Gastrocnemius medialis (tissue), 4 donors: ENCODE results near the gene SLC22A4. TPM values are rescaled to one million over a fixed set of nuclear protein-coding genes. Genes with fewer than 3 reads are reported as not detected.

ENCODE experiments used
- ATAC-seq, 2 donors: fragments of 150-250 bp; one replicate each; pipeline ENCODE4 v1.9.1; 2016
- DNase-seq, 2 donors: peaks; one replicate each; pipeline ENCODE4 v3.0.0-alpha.2; 2019
- H3K27ac ChIP-seq, 4 donors: fragments of 200-600 bp; sonication (generic); 1 replicate in 1 of 4; 2 replicates in 3 of 4; pipeline ENCODE4 v1.5.1; 2016 to 2018; ENCODE audit warnings: mild to moderate bottlenecking in 2 of 4, moderate library complexity in 1 of 4
- H3K27me3 ChIP-seq, 3 donors: fragments of 200-600 bp; sonication (generic) in 2 of 3; 1 replicate in 1 of 3; 2 replicates in 2 of 3; pipeline versions ENCODE4 v1.5.1 to v1.6.0; 2016 to 2019; ENCODE audit warnings: mild to moderate bottlenecking in 1 of 3, moderate library complexity in 1 of 3
- H3K36me3 ChIP-seq, 2 donors: fragments of 200-600 bp; sonication (generic) in 1 of 2; one replicate each; pipeline ENCODE4 v1.5.1; 2017 to 2018
- H3K4me1 ChIP-seq, 2 donors: fragments of 200-600 bp; sonication (generic) in 1 of 2; one replicate each; pipeline ENCODE4 v1.5.1; 2016 to 2017; ENCODE audit warnings: mild to moderate bottlenecking in 2 of 2
- H3K4me3 ChIP-seq, 4 donors: fragments of 200-600 bp; sonication (generic) in 3 of 4; 1 replicate in 1 of 4; 2 replicates in 3 of 4; pipeline ENCODE4 v1.5.1; 2016 to 2019; ENCODE audit warnings: mild to moderate bottlenecking in 2 of 4
- H3K9me3 ChIP-seq, 3 donors: fragments of 200-600 bp; sonication (generic) in 2 of 3; 1 replicate in 1 of 3; 2 replicates in 2 of 3; pipeline ENCODE4 v1.5.1; 2016 to 2019
- CTCF ChIP-seq, 5 experiments: fragments of 450-650 bp in 3 of 5; fragments of 200-600 bp in 2 of 5; sonication (generic) in 2 of 5; IDR thresholded peaks in 4 of 5; conservative IDR thresholded peaks in 1 of 5; 1 replicate in 4 of 5; 2 replicates in 1 of 5; pipeline ENCODE4 v1.5.1; 2016 to 2019; ENCODE audit warnings: antibody characterized with exemption in 5 of 5, mild to moderate bottlenecking in 3 of 5, moderate library complexity in 3 of 5
- POLR2A ChIP-seq, 2 donors: fragments of 450-650 bp; IDR thresholded peaks; one replicate each; pipeline ENCODE4 v1.6.1; 2017; ENCODE audit warnings: antibody characterized with exemption in 2 of 2, mild to moderate bottlenecking in 2 of 2, moderate library complexity in 2 of 2
- in situ Hi-C, 4 donors: fragments of 200-750 bp; cut with MboI; loops; one replicate each; pipeline versions ENCODE4 v1.15.0 to v1.8.0; 2017; ENCODE audit warnings: low sequenced_read_pairs in 4 of 4
- intact Hi-C: fragments of 100-400 bp; cut with DNase I; formaldehyde crosslinking; loops from one replicate; pipeline ENCODE4 v1.15.1; 2023; ENCODE audit warnings: low total_unique reads
- microRNA-seq, 2 donors: library from miRNA; unstranded; fragments of <30 nt; microRNA quantifications; one replicate each; pipeline ENCODE4, GENCODE V29; 2016; ENCODE audit warnings: borderline replicate concordance in 2 of 2
- total RNA-seq, 4 donors: library from RNA; depleted of rRNA; stranded (reverse); fragments of >200 nt; gene quantifications; one replicate each; pipeline versions ENCODE4 v1.1.0 to v1.2.3, GENCODE V29; 2016

Gene SLC22A4
- total RNA-seq, 4 donors from 2014 or later = 5.4 to 6.7 (median 6.2) TPM

DNA sequence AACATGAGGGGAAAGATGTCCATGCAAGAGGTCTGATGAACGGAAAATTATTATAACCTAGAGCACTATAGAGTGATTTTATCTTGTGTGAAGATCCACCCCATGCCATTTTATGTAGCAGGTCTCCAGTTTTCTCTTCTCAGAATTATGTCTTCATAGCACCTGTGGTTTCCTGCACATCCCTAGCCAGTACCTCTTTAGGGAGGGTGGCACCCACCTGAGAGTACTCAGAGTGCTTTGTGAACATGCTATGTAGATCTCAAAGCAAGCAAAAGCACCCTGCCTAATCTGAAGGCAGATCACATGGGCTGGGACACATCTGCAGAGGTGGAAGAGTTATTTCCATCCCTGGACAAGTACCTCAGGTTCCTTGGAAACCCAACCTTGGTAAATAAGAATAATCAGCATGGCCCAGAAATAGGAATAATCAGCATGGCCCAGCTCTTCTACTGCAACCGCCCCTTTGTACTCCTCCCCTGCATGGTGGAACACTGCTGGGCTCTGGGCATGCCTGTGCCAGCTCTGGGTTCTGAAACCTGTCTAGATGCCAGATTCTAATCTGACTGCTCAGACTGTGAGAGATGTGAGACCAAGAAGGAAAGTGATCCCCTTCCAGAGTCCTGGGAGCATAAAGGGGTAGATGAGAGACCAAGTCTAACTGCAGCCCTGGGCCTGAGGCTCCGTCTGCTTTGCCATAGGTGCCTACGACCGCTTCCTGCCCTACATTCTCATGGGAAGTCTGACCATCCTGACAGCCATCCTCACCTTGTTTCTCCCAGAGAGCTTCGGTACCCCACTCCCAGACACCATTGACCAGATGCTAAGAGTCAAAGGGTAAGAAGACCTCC, 99.0 kb downstream of the SLC22A4 start:
- in situ Hi-C loops (loop anchor here in 2 of 4 donors (25.0 kb wide), 1 partner anchor 469 kb away; the partner anchor contains the start of genes GDF9 (in 2 of the 2), LEAP2 (in 2 of the 2) and UQCRQ (in 2 of the 2)), intact Hi-C loops (no loop called here)
- Histone ChIP-seq H3K27me3 (no peaks in the 10 kb centered on the region), H3K4me3 (no peak overlapping the region), H3K36me3 (peaks cover 0 to 74% of the 10 kb centered on the region in 2 donors), H3K4me1 (peaks cover 5 to 6% of the 10 kb centered on the region in 2 donors), H3K9me3 (no peaks in the 10 kb centered on the region), H3K27ac (no peak overlapping the region)
- TF ChIP-seq POLR2A (IDR thresholded peaks at IDR 0.05) (no peak), CTCF (IDR thresholded peaks at IDR 0.05 in 4 of 5, conservative IDR thresholded peaks at IDR 0.05 in 1 of 5) (no peak)
- DNase-seq = no peak
- no peak for ATAC-seq

Small RNA genes within 50 kb of the gene (microRNA-seq; reads per million reads assigned to microRNA genes)
- gene MIR3936 = 1.2 to 2.6 reads per million in 2 donors

Other genes starting within 250 kb of the SLC22A4 start
- not detected for gene IL3, start 233.7 kb upstream of the SLC22A4 start, total RNA-seq
- gene CSF2, start 220.6 kb upstream of the SLC22A4 start, total RNA-seq = not detected
- gene P4HA2, start 66.5 kb upstream of the SLC22A4 start, total RNA-seq = 10 to 100 TPM in 2 of 4 donors, 1 to 10 TPM in 2; 5.8 to 15.7 (median 10.3) TPM
- 1 to 10 TPM in 3 of 4 donors, under 1 TPM in 1; 0.66 to 8.0 (median 5.3) TPM for gene PDLIM4, start 36.7 kb upstream of the SLC22A4 start, total RNA-seq
- 100 to 1,000 TPM in 1 of 4 donors, 10 to 100 TPM in 3; 56.2 to 116 (median 79.2) TPM for gene SLC22A5, start 75.3 kb downstream of the SLC22A4 start, total RNA-seq
- gene IRF1, start 196.4 kb downstream of the SLC22A4 start, total RNA-seq = 10 to 100 TPM in 1 of 4 donors, 1 to 10 TPM in 3; 5.5 to 20.6 (median 8.4) TPM
- not detected for gene IL5, start 249.1 kb downstream of the SLC22A4 start, total RNA-seq